ENCODE measurements around the gene BABAM2.

The BABAM2 gene

GRCh38 chr2:28163028-28163427, 272.5 kb downstream of the BABAM2 start:
- Histone ChIP-seq H3K4me1 (ENCODE audit: insufficient read depth, low read length) (0 out of 2 replicates have a peak, but pooled peaks cover 3% of the 10 kb centered on the region), H3K27ac (ENCODE audit: low read depth, low read length) (no peak overlapping the region), H3K27me3 (ENCODE audit: insufficient read depth, low read length) (no peaks in the 10 kb centered on the region), H3K9ac (ENCODE audit: low read depth, low read length) (no peak overlapping the region), H3K36me3 (ENCODE audit: insufficient read depth, low read length) (no peaks in the 10 kb centered on the region), H3K9me3 (ENCODE audit: insufficient read depth, low read depth, low read length) (no peaks in the 10 kb centered on the region), H3K4me3 (ENCODE audit: low read length) (no peak overlapping the region)
- WGBS = 95% methylated on average over 4 of the region's 4 CpGs

- Histone ChIP-seq H3K27me3 (ENCODE audit: insufficient read depth, low read length) (no peaks in the 10 kb centered on the region), H3K4me1 (ENCODE audit: insufficient read depth, low read length) (0 out of 2 replicates have a peak, but pooled peaks cover 3% of the 10 kb centered on the region), H3K9ac (ENCODE audit: low read depth, low read length) (no peak overlapping the region), H3K36me3 (ENCODE audit: insufficient read depth, low read length) (no peaks in the 10 kb centered on the region), H3K4me3 (ENCODE audit: low read length) (no peak overlapping the region), H3K27ac (ENCODE audit: low read depth, low read length) (no peak overlapping the region), H3K9me3 (ENCODE audit: insufficient read depth, low read depth, low read length) (no peaks in the 10 kb centered on the region)
- WGBS = 92% methylated on average over 6 of the region's 6 CpGs
These were observed 273.2 kb downstream of the BABAM2 start for GRCh38 chr2:28163627-28164279.

DNA sequence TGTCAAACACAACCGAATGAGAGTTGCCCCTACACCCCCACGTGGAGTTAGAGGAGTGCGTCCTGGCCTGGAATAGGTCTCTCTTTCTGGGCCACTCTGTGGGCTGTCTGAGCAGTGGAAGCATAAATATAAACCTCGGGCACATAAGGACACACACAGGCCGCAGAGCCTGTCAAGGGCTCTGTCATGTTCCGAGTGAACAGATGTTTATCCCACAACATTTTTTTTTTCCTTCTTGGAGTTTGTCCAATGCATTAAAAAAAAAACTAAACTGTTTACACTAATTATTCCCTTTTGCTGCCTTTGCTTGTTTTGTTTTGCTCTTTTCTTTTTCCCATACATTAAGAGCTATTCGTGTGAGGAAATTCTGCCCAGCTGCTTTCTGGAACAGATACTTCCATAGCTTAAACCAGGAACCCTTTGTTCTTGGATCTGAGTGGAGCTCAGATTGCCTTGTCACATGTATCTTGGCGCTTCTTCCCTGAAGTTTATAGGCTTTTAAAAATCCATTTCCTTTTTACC, 273.8 kb downstream of the BABAM2 start:
- 94% methylated on average over 8 of the region's 8 CpGs for WGBS
- no peaks in the 10 kb centered on the region for H3K36me3 ChIP-seq (ENCODE audit: insufficient read depth, low read length)
- no peak overlapping the region for H3K9ac ChIP-seq (ENCODE audit: low read depth, low read length)
- H3K4me1 ChIP-seq (ENCODE audit: insufficient read depth, low read length) = 0 out of 2 replicates have a peak, but pooled peaks cover 3% of the 10 kb centered on the region
- no peaks in the 10 kb centered on the region for H3K9me3 ChIP-seq (ENCODE audit: insufficient read depth, low read depth, low read length)
- no peak overlapping the region for H3K4me3 ChIP-seq (ENCODE audit: low read length)
- H3K27me3 ChIP-seq (ENCODE audit: insufficient read depth, low read length) = no peaks in the 10 kb centered on the region
- H3K27ac ChIP-seq (ENCODE audit: low read depth, low read length) = no peak overlapping the region

DNA sequence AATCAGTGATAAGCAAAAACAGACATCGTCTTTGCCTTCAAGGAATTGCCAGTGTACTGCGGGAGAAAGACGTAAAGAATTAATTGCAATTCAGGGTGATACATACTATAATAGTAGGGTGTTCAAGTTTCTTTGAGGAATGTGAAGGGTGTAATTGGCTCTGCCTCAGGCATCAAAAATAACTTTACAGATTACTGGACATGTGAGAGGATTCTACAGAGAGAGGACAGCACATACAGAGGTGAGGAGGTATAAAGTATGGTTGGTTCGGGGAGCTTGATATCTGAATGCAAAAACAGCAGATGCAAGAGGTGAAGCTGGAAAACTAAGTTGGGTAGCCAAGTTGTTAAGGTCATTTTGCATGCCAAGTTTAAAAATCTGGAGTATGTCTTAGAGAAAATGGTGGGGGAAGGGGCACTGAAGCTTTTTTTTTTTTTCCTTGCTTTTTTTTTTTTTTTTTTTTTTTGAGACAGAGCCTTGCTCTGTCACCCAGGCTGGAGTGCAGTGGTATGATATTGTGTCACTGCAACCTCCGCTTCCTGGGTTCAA, 274.6 kb downstream of the BABAM2 start:
- 95% methylated on average over 5 of the region's 5 CpGs for WGBS

GRCh38 chr2:28166956-28167355, 276.4 kb downstream of the BABAM2 start:
- no peak overlapping the region for H3K9ac ChIP-seq (ENCODE audit: low read depth, low read length)
- 99% methylated on average over 2 of the region's 2 CpGs for WGBS
- H3K27ac ChIP-seq (ENCODE audit: low read depth, low read length) = no peak overlapping the region
- H3K9me3 ChIP-seq (ENCODE audit: insufficient read depth, low read depth, low read length) = no peaks in the 10 kb centered on the region
- no peaks in the 10 kb centered on the region for H3K36me3 ChIP-seq (ENCODE audit: insufficient read depth, low read length)
- no peaks in the 10 kb centered on the region for H3K4me1 ChIP-seq (ENCODE audit: insufficient read depth, low read length)
- H3K4me3 ChIP-seq (ENCODE audit: low read length) = no peak overlapping the region
- no peaks in the 10 kb centered on the region for H3K27me3 ChIP-seq (ENCODE audit: insufficient read depth, low read length)

More for the DNA sequence above, 274.6 kb downstream of the BABAM2 start:
- H3K27me3 ChIP-seq (ENCODE audit: insufficient read depth, low read length) = no peaks in the 10 kb centered on the region
- no peaks in the 10 kb centered on the region for H3K36me3 ChIP-seq (ENCODE audit: insufficient read depth, low read length)
- H3K27ac ChIP-seq (ENCODE audit: low read depth, low read length) = no peak overlapping the region
- H3K9ac ChIP-seq (ENCODE audit: low read depth, low read length) = no peak overlapping the region
- 0 out of 2 replicates have a peak, but pooled peaks cover 3% of the 10 kb centered on the region for H3K4me1 ChIP-seq (ENCODE audit: insufficient read depth, low read length)
- H3K9me3 ChIP-seq (ENCODE audit: insufficient read depth, low read depth, low read length) = no peaks in the 10 kb centered on the region
- H3K4me3 ChIP-seq (ENCODE audit: low read length) = no peak overlapping the region

- H3K4me3 ChIP-seq (ENCODE audit: low read length) = no peak overlapping the region
- no peaks in the 10 kb centered on the region for H3K27me3 ChIP-seq (ENCODE audit: insufficient read depth, low read length)
- H3K27ac ChIP-seq (ENCODE audit: low read depth, low read length) = no peak overlapping the region
- H3K36me3 ChIP-seq (ENCODE audit: insufficient read depth, low read length) = no peaks in the 10 kb centered on the region
- H3K4me1 ChIP-seq (ENCODE audit: insufficient read depth, low read length) = no peaks in the 10 kb centered on the region
- H3K9ac ChIP-seq (ENCODE audit: low read depth, low read length) = no peak overlapping the region
- H3K9me3 ChIP-seq (ENCODE audit: insufficient read depth, low read depth, low read length) = no peaks in the 10 kb centered on the region
- WGBS = 91% methylated on average over 4 of the region's 5 CpGs
These were observed 277.8 kb downstream of the BABAM2 start for GRCh38 chr2:28168376-28168775.

GRCh38 chr2:28169492-28169891, 279.0 kb downstream of the BABAM2 start:
- Histone ChIP-seq H3K4me1 (ENCODE audit: insufficient read depth, low read length) (no peaks in the 10 kb centered on the region), H3K9ac (ENCODE audit: low read depth, low read length) (no peak overlapping the region), H3K36me3 (ENCODE audit: insufficient read depth, low read length) (no peaks in the 10 kb centered on the region), H3K4me3 (ENCODE audit: low read length) (no peak overlapping the region), H3K27ac (ENCODE audit: low read depth, low read length) (no peak overlapping the region), H3K27me3 (ENCODE audit: insufficient read depth, low read length) (no peaks in the 10 kb centered on the region), H3K9me3 (ENCODE audit: insufficient read depth, low read depth, low read length) (no peaks in the 10 kb centered on the region)
- WGBS = 88% methylated on average over 3 of the region's 3 CpGs

DNA sequence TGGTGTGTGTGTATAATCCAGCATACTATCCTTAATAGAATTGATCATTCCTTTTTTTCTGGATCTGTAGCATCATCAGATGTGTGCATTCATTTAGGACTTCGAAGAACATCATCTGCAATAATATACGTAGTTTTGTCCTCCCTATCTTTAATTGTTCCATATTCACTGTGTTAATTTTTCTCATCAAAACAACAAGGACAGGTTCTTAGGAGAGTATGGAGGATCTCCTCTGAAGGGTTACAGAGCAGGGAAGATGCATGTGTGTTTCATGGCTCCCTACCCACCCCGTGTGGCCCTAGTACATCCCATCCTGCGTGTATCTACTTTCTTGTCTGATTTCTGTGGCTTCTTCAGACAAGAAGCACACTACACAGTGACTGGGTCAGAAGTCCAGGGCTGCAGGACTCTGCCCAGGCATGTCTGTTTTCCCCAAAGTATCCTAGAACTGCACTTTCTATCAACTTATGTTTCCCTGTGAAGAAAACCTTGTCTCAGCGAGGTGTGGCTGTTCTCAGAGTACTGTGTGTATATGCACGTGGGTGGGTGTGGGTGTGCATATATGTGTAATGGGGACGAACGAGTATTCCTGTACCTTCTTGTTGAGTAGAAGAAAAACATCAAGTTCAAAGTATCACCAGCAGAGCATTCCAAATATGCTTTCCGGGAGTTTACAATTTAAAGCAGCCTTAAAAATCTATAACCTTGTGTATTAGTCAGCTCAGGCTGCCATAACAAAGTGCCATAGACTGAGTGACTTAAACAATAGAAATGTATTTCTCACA, 281.8 kb downstream of the BABAM2 start:
- Histone ChIP-seq H3K9ac (ENCODE audit: low read depth, low read length) (no peak overlapping the region), H3K27me3 (ENCODE audit: insufficient read depth, low read length) (no peaks in the 10 kb centered on the region), H3K4me3 (ENCODE audit: low read length) (no peak overlapping the region), H3K9me3 (ENCODE audit: insufficient read depth, low read depth, low read length) (peaks cover 8% of the 10 kb centered on the region), H3K27ac (ENCODE audit: low read depth, low read length) (no peak overlapping the region), H3K4me1 (ENCODE audit: insufficient read depth, low read length) (no peaks in the 10 kb centered on the region), H3K36me3 (ENCODE audit: insufficient read depth, low read length) (no peaks in the 10 kb centered on the region)
- WGBS = 97% methylated on average over 9 of the region's 9 CpGs

DNA sequence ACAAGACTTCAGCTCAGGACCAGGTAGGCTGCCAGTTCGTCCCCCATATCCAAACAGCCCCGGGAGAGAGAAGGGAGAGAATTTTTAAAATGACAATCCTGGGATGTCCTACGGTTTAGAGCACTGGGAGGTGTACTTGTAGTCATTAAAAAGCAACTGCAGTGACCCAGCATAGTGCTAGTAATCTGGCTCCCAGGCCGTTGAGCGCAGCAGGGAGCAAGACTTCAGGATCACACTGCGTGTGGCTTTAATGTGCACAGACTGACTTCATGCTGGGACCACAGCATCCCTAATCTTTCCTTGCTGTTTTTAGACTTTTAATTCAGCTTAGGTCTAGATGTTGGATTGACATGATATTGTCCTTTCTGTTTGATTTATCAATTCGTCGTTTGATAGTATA, 282.8 kb downstream of the BABAM2 start:
- Histone ChIP-seq H3K4me3 (ENCODE audit: low read length) (no peak overlapping the region), H3K4me1 (ENCODE audit: insufficient read depth, low read length) (no peaks in the 10 kb centered on the region), H3K9me3 (ENCODE audit: insufficient read depth, low read depth, low read length) (peaks cover 8% of the 10 kb centered on the region), H3K27me3 (ENCODE audit: insufficient read depth, low read length) (no peaks in the 10 kb centered on the region), H3K36me3 (ENCODE audit: insufficient read depth, low read length) (no peaks in the 10 kb centered on the region), H3K27ac (ENCODE audit: low read depth, low read length) (no peak overlapping the region), H3K9ac (ENCODE audit: low read depth, low read length) (no peak overlapping the region)
- 75% methylated on average over 8 of the region's 8 CpGs for WGBS

DNA sequence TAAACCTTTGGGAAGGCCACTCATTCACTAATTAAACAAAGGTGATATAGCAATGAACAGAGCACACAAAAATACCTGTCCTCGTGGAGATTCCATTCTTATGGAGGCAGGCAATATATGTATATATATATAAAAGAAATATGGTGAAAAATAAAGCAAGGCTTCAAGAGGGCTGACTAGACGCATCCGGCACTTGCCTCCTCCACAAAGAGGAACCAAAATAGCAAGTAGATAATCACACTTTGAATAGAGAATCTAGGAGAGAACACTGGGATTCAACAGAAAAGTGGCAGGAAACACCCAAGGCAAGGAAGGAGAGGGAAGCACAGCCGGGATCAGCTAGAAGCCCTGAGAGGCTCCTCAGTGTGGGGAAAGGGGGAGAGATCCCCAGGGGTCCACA, 283.7 kb downstream of the BABAM2 start:
- 88% methylated on average over 1 of the region's 4 CpGs for WGBS
- Histone ChIP-seq H3K4me3 (ENCODE audit: low read length) (no peak overlapping the region), H3K27ac (ENCODE audit: low read depth, low read length) (no peak overlapping the region), H3K36me3 (ENCODE audit: insufficient read depth, low read length) (no peaks in the 10 kb centered on the region), H3K9me3 (ENCODE audit: insufficient read depth, low read depth, low read length) (peaks cover 8% of the 10 kb centered on the region), H3K4me1 (ENCODE audit: insufficient read depth, low read length) (no peaks in the 10 kb centered on the region), H3K27me3 (ENCODE audit: insufficient read depth, low read length) (no peaks in the 10 kb centered on the region), H3K9ac (ENCODE audit: low read depth, low read length) (no peak overlapping the region)

- Histone ChIP-seq H3K27ac (ENCODE audit: low read depth, low read length) (no peak overlapping the region), H3K9me3 (ENCODE audit: insufficient read depth, low read depth, low read length) (peaks cover 8% of the 10 kb centered on the region), H3K9ac (ENCODE audit: low read depth, low read length) (no peak overlapping the region), H3K27me3 (ENCODE audit: insufficient read depth, low read length) (no peaks in the 10 kb centered on the region), H3K36me3 (ENCODE audit: insufficient read depth, low read length) (no peaks in the 10 kb centered on the region), H3K4me1 (ENCODE audit: insufficient read depth, low read length) (no peaks in the 10 kb centered on the region), H3K4me3 (ENCODE audit: low read length) (no peak overlapping the region)
- WGBS = 92% methylated on average over 3 of the region's 3 CpGs
These were observed 284.5 kb downstream of the BABAM2 start for GRCh38 chr2:28175028-28175427.
